Stimulated activated naive CD4-positive, alpha-beta T cell treated with Interleukin-2 at 50 U/mL for 16 hours (primary cell): Measurements from ENCODE around the gene ADARB2.

ENCODE experiments used
- DNase-seq: peaks from one replicate; lab custom pipeline; 2025; lab: John Stamatoyannopoulos, UW

Gene ADARB2

DNA sequence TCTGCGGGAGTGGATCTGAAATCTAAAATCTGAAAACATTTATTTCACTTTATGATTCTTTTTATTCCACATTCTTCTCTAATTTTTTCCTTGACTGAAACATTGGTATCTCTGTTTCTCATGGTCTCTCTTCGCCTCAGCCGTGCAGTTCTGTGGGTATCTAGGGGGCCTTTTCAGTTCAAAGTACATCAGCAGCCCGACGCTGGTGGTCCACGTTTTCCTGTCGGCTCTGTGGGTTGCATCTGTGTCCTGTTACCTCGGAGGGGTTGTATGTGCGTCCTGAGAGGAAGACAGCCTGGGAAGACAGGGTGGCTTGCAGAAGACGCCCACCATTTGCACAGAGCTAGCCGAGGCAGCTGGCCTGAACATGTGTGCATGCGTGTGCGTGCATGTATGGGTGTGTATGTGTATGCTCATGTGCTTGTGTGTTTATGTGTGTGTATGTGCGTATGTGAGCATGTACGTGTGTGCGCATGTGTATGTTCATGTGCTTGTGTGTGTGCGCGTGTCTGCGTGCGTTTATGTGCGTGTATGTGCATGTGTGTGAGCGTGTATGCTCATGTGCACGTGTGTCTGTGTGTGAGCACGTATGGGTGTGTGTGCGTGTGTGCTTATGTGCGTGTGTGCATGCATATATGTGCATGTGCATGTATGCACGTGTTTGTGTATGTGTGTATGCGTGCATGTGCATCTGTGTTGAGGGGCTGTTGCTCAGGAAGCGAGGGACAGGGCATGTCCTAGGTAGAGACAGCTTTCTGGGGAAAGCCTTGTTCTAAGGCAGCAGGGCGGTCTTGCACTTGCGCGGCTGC is 211.8 kb downstream of the ADARB2 start:
- DNase-seq = no peak

DNA sequence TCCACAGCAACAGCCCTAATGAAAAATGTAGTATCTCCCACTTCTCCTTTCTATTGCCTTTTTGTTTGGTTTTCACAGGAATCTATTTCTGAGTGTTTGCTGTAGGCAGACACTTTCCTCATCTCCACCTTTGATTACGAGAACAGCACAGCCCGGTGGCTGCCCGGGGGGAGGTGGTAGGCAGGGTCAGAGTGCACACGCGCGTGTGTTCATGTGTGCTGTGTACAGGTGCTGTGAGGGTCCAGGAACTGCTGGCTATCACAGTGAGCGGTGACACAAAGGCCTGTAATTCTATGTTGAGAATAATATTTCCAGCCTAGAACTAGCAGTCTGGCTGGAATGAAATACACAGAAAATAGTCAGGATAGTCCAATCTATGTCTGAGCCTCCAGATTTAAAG is 212.8 kb downstream of the ADARB2 start:
- DNase-seq = no peak

DNA sequence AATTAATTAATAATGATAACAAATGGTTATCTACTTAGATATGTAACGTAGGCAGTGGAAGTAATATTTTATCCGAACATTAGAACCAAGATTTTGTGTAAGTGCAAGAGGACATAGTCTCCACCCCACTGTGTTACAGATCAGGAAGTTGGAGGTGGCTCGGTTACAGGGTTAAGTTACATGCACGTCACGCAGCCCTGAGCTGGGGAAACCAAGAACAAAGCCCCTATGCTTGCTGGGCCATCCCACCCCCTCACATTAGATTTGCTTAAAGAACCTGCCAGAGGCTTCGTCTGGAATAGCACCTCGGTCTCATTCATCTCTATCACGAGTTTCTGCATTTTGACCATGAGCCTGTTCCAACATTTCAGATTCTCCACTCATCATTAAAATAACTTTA is 214.1 kb downstream of the ADARB2 start:
- no peak for DNase-seq

DNA sequence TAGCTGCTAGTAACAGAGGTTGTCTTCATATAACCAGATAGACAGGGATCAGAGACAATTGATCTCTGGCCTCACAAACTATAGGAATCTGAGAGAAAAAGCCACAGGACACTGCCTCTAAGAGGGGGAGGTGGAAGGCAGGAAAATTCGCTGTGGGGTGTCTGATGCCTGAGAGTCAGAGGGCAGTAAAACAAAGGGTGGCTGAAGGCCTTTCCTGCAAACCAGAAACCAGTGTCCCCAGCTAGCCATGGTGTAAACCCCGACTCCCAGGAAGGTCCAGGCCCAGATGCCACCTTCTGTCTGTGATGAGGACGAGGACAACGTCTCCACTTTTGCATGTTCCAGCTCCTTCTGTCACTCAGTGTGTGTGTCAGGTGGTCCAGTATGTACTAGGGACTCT is 215.1 kb downstream of the ADARB2 start:
- DNase-seq = no peak

DNA sequence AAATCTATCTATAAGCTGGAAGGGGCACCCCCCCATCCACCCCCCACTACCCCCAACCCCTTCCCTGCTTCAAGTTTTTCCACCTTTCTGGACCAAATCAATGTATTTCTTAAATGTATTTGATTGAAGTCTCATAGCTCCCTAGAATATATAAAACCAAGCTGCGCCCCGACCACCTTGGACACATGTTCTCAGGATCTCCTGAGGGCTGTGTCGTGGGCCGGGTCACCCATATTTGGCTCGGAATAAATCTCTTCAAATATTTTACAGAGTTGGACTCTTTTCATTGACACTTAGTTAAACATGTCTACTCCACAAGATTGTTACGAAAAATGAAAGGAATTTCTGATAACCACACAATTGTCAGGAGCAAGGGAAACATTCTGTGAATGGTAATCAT is 215.6 kb downstream of the ADARB2 start:
- no peak for DNase-seq

DNA sequence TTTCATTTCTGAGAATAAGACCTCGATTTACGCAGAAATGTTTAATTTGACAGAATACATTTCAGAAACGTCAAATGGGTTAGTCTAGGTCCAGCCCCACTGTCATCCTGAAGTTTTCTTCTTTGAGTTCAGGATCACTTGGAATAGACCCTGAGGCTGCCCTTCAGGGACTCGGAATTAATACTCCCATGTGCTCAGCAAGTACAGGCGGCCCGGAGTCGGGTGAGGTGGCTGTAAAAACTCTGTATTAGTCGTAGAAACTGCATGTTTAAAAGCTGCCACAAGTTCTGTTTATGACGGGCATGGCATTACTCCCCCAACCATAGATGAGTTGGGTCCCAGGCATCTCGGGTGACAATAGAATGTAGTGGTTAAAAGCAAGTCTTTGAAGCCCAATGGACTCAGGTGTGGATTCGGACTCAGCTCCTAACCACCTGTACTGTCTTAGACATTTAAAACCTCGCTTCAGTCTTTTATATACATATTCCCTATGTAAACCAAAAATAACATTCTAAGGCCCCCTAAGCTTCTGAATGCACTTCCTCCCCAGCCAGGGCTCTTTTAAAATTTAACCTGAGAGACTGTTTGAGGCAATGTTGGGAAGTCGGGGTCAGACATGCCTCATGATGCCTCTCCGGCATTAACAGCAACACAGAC is 216.3 kb downstream of the ADARB2 start:
- no peak for DNase-seq

DNA sequence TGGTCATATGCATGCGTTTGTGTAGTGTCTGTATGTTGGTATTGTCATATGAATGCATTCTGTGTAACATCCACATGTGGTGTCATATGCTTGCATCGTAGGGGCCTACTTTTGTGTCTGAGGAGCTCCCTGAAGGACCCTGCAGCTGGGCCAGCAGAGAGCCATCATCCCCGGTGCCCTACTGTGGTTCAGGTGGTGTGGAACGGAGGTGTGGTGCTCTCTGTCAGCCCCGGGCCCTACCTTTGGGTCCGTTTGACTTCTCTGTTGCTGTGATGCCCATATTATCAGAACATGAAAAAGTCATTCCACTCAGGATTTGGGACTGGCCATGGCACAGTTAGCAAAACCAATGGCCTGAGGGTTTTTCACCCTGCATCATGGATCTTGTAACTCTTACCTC is 217.9 kb downstream of the ADARB2 start:
- no peak for DNase-seq

DNA sequence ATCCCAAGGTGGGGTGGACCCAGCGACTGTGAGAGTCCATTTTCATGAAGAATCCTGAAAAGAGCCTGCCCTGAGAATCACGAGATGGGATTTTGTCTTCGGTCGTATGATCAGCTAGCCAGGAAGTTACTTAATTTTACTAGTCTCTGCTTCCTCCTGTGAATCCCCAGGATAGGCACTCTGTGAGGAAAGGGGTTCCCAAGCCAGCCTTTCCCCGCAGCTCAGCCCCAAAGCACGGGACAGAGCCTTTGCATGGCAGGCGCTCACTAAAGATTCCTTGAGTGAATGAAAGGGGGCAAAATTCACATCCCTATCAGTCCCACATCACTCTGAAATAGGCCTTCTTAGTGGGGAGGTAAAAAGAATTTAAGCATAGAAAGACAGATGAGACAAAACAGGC is 219.6 kb downstream of the ADARB2 start:
- no peak for DNase-seq

DNA sequence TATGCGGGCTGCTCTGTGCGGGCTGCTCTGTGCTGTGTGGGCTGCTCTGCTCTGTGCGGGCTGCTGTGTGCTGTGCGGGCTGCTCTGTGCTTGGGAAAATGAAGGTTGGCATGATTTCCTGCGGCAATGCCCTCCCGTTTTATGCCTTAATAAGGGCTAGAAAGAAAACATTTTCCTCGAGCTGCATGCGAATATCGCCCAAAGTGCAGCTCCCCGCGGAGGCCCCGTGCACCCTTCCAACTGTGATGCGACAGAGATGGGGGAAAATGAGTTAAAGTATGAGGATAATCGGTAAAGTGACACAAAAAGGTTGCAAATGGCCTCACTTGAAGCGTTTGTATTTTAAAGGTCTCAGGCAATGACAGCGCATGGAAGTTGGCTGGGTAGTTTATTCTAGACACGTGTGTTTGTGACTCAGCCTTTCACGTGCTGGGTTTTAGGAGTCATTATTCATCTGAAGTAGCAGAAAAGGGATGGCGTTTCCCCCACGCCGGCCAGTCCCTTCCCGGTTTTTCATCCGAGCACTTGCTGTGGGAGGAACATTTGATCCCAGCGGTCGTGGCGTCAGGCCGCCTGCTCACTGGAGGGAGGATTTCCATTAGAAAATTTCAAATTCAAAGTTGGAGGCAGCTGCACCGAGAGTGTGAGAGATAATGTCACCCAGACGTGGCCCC is 220.7 kb downstream of the ADARB2 start:
- DNase-seq = no peak

DNA sequence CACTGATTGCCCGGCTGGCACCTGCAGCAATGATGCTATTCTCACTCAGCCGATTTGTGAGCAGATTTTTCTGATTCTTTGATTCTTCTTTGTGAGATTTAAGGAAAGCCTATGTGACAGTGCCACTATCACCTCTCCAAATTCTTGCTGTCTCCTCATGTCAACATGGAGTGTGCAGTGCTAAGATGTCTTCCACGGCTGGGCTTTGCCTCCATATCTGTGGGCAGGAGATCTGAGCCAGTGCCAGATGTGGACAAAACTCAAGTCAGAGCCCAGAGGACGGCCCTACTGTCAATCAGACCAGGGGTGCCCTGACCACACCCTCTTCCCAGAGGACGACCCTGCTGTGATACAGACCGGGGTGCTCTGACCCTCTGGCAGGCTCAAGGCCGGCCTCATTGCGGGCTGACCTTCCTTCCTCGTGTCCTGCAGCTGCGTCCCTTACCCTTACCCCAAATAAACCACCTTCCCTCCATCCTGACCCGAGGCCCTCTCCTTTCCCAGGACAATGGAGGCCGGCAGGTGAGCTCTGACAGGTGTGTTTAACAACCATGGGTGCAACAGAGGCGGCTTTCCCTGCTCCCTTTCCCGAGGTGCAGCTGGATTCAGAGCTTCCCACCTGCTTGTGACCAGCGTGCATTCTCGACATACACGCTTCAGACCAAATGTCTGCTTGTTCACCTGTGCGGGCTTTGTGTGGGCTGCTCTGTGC is 221.4 kb downstream of the ADARB2 start:
- DNase-seq = no peak

DNA sequence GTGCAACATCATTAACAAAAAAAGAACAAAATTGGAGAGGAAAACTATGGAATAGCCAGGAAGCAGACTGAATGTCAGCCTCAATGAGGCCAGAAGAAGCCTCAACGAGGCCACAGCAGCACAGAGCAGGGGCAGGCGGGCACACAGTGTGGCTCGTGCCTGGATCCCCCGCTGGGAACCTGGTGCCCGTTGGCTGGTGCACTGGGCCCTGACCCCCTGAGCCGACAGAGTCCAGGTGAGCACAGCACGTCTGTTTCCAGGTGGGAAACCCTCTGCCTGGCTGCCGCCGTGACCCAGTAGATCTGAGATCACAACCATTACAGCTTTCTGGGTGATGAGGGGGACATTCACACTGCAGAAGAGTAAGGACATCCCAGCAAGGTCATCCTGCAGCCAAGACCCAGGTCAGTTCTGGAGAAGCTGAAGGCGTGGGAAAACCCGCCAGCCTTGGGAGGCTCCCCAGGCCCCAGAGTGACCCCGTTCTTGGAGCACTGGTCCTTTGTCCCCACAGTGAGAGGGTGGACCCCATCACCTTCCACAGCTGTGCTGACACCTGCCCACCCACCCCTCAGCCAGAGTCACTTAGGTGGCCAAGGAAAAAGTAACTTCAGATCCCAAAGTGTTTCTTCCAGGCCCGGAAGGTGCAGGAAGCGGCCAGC is 222.1 kb downstream of the ADARB2 start:
- DNase-seq = no peak

DNA sequence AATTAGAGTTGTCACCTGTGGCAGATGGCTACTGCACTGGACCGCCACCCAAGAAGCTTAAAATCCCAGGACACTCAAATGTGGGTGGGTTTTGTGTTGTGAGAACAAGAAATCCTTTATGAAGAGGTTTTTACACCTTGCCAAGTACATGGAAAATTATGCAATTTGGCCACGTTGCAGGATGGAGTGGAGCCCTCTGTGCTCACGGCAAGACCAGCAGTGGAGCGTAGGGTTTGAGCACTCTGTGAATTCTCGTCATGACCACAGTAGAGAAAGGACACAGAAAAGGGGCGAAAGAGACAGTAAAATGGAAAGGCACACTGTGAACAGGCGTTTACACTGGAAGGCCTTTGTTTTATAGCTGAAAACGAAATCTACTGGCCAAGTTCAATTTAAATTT is 222.6 kb downstream of the ADARB2 start:
- no peak for DNase-seq

DNA sequence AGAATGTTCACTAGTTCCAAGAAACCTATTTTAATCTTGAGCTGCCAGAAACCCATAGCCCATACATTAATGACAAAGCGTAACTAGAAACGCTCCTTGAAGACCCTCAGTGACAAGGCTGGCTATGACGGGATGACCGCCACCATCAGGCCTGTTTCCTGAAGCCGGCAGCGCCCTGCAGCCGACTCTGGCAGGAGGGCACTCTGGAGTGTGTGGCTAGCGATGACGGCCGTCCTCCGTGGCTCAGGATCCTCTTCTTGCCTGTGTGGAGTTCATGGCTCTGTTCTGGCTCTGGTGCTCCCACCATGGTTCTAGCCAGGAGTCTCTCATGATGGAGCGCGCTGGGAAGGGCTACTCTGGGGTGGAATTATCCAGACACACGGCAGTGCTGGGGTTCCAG is 224.1 kb downstream of the ADARB2 start:
- no peak for DNase-seq

DNA sequence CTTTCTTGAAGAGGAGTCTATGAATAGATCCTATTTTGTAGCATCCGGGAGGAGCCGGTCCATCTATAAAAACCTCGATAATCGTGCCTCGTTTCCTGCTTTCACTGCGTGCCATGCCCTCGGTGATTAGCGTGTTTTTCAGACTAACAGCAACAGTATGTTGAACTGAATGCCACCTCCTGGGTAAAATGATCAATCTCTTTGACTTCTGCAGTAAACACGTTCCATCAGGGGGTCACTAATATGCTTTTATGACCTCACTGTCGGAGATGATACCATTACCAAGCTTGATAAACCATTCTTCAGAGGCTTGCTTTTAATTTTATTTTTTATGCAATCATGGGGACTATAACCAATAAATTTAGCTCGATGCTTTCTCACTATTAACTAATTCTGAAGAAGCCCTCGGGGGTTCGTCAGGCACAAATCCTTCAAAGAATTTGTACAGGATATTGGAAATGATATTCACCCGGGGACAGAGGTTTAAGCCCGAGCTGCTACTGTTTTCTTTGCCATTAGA is 228.3 kb downstream of the ADARB2 start:
- DNase-seq = no peak

DNA sequence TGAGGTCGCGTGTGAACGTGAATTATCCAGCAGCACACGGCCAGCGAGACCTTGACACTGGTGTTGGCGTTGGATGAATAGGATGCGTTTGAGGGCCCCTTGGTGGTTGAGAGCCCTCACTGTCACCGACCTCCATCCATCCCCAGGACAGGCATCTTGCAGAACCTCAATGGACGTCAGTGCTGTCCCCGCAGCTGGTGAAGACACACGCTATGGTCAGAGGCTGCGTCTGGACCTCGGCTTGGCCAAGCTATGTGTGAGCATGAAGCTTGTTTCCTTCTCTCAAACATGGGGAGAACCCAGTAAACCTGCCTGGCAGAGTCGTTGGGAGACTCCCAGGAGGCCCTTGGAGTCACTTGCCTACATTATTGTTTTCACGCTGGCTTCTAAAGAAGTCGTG is 229.2 kb downstream of the ADARB2 start:
- no peak for DNase-seq

DNA sequence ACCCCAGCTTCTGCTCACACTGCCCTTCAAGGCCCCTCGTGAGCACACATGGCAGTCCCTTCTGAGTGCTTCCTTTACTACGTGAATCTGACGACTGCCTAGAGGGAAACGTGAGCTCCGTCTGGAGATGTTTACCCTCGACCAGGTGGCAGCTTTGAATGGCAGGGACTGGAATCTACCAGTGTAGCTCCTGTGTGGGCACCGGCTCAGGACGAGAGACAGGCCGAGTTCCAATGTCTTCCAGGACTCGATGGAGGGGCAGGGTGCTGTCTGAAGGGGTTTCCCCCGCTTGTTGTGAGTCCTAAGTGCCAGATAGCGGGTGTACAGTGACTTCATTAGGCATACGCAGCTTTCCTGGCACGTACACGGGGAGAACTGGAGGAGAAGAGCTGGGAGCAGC is 229.9 kb downstream of the ADARB2 start:
- no peak for DNase-seq

DNA sequence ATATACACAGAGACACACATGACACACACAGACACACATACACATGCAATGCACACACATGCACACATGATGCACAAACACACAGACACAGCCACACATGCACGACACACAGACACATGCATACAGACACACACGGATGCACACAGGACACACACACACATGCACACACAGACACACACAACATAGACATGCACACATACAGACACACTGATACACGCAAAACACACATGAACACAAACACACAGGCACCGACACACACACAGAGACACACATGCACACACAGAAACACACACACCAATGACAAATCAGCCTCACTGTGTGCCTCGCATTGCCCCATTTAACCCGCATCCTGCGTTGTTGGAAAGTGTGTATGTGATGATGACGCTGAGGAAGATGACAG is 232.4 kb downstream of the ADARB2 start:
- DNase-seq = no peak

DNA sequence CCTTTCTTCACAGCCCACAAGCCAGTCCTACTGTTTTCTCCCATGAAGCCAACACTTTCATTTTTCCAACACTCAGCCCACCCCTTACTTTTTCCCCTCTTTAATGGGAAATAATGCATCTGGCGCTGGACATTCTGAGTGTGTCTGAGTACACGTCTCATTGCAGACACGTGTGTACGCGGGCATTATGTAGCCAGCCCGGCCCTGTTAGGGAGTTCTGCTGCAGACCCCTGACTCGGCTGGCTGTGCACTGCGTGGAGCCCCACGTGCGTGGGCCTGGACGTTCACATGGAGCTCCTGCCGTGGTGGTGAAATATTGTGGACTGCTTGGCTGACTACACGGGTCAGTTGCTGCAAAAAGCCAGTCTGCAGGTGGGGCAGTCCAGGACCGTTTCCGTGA is 233.0 kb downstream of the ADARB2 start:
- no peak for DNase-seq

DNA sequence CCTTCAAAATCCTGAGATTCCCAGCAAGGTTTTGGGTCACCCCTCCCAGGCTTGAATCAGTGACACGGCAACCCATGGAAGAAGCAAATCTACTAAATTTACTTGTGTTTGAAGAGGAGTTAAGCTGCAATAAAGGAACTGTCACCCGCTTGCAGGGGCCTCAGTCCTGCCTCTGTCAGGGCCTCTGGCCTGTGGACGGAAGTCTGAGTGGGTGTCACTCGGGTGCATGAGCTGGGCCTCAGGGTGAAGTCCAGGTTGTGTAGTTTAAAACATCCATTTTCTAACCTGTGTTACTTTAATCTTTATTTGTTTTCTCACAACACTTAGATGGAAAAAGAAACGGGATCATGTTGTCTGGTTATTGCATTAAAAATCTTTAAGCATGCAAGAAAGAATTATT is 234.9 kb downstream of the ADARB2 start:
- DNase-seq = no peak

DNA sequence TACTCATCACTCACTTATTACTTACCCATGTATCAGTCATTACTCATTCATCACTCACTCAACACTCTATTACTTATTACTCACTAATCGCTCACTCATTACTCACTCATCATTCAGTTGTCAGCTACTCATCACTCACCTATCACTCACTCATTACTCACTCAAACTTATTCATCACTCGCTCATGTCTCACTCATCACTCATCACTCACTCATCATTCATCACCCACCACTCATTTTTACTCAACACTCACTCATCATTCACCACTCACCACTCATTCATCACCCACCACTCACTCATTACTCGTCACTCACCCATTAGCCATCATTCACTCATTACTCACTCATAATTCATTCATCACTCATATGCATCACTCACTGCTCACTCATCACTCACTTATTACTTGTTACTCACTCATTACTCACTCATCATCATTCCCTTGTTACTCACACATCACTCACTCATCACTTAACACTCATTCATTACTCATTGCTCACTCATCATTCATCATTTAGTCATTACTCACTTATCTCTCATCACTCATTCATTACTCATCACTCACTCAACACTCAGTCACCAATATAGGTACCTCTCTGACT is 237.9 kb downstream of the ADARB2 start:
- no peak for DNase-seq

DNA sequence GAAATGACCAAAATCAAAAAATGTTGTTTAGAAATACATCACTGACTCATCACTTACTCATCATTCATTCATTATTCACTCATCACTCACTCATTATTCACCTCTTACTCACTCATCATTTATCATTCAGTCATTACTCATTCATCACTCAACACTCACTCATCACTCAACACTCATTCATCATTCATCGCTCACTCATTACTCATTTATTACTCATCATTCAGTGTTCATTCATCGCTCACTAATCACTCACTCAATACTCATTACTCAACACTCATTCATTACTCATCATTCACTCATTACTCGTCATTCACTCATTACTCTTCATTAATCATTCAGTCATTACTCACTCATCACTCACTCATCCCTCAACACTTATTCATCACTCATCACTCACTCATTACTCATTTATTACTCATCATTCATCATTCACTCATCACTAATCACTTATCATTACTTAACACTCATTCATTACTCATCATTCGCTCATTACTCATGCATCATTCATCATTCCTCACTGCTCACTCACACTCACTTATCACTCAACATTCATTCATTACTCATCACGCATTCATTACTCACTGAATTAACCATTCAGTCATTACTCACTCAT is 238.5 kb downstream of the ADARB2 start:
- DNase-seq = no peak
